ENCODE data around the gene PCDH19.

GRCh38 chrX:100355680-100356079 lies 54.4 kb downstream of the PCDH19 start:
- TF ChIP-seq CTCF (IDR thresholded peaks at IDR 0.05) (no peak), POLR2A (IDR thresholded peaks at IDR 0.05) (no peak), EP300 (IDR thresholded peaks at IDR 0.05) (no peak)

All from tibial nerve (tissue), 4 donors.